ENCODE data around the gene SETD9.

DNA sequence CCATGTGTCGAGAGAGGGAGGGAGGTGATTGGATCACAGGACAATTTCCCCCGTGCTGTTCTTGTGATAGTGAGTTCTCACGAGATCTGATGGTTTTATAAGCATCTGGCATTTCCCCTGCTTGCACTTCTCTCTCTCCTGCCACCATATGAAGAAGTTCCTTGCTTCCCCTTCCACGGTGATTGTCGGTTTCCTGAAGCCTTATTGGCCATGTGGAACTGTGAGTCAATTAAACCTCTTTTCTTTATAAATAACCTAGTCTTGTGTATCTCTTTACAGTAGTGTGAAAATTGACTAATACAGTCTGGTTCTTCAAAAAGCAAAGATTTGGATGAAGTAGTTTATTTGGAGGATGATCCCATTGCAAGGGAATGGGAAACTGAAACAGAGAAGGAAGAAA lies 53.9 kb downstream of the SETD9 start:
- TF ChIP-seq, protein P1, sequence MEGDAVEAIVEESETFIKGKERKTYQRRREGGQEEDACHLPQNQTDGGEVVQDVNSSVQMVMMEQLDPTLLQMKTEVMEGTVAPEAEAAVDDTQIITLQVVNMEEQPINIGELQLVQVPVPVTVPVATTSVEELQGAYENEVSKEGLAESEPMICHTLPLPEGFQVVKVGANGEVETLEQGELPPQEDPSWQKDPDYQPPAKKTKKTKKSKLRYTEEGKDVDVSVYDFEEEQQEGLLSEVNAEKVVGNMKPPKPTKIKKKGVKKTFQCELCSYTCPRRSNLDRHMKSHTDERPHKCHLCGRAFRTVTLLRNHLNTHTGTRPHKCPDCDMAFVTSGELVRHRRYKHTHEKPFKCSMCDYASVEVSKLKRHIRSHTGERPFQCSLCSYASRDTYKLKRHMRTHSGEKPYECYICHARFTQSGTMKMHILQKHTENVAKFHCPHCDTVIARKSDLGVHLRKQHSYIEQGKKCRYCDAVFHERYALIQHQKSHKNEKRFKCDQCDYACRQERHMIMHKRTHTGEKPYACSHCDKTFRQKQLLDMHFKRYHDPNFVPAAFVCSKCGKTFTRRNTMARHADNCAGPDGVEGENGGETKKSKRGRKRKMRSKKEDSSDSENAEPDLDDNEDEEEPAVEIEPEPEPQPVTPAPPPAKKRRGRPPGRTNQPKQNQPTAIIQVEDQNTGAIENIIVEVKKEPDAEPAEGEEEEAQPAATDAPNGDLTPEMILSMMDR (IDR thresholded peaks at IDR 0.05 in 4 of 5, conservative IDR thresholded peaks at IDR 0.05 in 1 of 5): no peak
- TF ChIP-seq POLR2A (IDR thresholded peaks at IDR 0.05): no peak

Data from gastrocnemius medialis (tissue), 4 donors.